ENCODE measurements around the gene TEP1.

DNA sequence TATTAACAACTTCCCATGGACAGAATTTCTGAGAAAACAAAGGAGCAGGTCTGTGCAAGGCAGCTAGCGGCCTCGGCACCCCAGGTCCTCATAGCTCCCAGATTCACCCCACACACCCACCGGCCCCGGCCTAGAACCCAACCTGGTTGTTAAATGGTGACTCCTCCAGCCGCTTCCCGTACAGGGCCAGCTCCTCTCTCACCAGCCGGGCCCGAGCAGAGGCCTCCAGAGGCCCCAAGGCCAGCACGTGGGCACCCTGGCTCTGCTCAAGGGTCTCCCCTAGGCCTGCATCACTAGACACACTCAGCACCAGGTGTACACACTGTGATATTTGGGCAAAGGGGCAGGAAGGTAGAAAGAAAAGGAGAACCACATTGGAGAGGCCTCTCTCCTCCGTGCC lies 30.3 kb downstream of the TEP1 start:
- TF ChIP-seq POLR2AphosphoS5 (IDR thresholded peaks at IDR 0.05) (no peak), POLR2A (IDR thresholded peaks at IDR 0.05) (no peak)
- TF ChIP-seq, protein P1, sequence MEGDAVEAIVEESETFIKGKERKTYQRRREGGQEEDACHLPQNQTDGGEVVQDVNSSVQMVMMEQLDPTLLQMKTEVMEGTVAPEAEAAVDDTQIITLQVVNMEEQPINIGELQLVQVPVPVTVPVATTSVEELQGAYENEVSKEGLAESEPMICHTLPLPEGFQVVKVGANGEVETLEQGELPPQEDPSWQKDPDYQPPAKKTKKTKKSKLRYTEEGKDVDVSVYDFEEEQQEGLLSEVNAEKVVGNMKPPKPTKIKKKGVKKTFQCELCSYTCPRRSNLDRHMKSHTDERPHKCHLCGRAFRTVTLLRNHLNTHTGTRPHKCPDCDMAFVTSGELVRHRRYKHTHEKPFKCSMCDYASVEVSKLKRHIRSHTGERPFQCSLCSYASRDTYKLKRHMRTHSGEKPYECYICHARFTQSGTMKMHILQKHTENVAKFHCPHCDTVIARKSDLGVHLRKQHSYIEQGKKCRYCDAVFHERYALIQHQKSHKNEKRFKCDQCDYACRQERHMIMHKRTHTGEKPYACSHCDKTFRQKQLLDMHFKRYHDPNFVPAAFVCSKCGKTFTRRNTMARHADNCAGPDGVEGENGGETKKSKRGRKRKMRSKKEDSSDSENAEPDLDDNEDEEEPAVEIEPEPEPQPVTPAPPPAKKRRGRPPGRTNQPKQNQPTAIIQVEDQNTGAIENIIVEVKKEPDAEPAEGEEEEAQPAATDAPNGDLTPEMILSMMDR (IDR thresholded peaks at IDR 0.05) = no peak

All from transverse colon (tissue), 4 donors.